ENCODE measurements around the gene NCR1.
"Not testable (repeated sequence)": the region's sequence is repeated elsewhere in the genome, so short reads cannot be mapped to it uniquely, and the experiment has no call there.

NCR1 gene, protein sequence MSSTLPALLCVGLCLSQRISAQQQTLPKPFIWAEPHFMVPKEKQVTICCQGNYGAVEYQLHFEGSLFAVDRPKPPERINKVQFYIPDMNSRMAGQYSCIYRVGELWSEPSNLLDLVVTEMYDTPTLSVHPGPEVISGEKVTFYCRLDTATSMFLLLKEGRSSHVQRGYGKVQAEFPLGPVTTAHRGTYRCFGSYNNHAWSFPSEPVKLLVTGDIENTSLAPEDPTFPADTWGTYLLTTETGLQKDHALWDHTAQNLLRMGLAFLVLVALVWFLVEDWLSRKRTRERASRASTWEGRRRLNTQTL
- 0 to 0.88 (median 0.21) reads per million in 17 experiments for total RNA-seq

DNA sequence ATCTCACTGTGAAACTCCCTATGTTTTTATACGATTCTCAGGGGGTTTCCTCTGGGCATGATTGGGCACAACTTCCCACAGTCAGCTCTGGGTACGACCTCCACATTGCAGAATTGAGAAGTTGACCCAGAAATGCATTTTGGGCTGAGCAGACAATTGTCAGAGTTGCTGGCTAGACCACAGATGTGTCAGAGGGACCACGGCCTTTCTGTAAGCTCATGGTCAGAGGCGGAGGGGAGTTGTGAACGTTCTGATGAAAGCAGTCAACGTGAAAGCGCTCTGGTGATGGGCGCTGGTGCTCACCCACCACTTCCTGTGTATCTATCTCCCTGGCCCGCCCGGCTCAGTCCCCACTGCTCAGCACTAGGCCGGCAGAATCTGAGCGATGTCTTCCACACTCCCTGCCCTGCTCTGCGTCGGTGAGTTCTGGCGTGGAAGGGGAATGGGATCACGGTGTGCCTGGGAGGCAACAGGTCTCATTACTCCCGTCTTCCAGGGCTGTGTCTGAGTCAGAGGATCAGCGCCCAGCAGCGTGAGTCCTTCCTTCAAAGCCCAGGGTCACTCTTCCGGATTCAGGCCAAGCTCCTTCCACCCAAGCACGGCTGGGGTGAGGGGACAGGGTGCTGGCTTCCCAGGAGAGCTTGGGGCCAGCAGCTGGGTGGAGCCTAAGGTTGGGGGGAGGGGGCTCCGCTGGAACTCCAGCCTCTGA is at the start of gene NCR1:
Gene NCR1 (plus strand): TSS at position 346 of the 709 bp plus-strand sequence. CDS start 40 bp downstream, at position 386.
- DNase-seq: peak; percentile 57 to 79 (median 66)

DNA sequence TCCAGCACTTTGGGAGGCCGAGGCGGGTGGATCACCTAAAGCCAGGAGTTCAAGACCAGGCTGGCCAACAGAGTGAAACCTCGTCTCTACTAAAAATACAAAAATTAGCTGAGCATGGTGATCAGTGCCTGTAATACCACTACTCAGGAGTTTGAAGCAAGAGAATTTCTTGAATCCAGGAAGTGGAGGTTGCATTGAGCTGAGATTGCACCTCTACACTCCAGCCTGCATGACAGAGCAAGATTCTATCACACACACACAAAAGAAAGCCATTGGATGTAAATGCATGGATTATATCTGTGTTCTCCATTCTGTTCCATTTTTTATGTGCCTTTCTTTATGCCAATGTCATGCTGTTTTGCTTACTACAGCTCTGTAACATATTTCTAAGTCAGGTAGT is 47.5 kb upstream of the NCR1 start:
- DNase-seq: peak in 3 of 4 experiments; percentile 15 to 25 (median 16)

DNA sequence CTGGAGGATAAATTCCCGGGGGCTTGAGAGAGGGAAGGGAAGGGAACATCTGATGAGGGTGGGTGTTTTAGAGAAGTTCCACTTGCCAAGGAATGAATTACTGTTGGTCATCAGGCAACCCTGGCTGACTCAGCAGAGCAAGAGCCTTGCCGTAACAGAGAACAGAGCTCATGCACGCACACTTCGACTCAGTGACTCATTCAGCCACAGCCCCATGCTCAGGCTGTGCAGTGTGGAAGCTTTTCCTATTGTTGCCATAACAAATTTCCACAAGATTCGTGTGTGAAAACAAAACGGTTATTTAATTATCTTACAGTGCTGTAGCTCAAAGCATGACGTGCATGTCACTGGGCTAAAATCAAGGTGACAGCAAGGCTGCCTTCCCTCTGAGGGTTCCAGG is 46.5 kb upstream of the NCR1 start:
- peak; percentile 75 to 91 (median 78) for DNase-seq

DNA sequence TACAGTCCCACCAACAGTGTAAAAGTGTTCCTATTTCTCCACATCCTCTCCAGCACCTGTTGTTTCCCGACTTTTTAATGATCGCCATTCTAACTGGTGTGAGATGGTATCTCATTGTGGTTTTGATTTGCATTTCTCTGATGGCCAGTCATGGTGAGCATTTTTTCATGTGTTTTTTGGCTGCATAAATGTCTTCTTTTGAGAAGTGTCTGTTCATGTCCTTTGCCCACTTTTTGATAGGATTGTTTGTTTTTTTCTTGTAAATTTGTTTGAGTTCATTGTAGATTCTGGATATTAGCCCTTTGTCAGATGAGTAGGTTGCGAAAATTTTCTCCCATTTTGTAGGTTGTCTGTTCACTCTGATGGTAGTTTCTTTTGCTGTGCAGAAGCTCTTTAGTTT is 42.5 kb upstream of the NCR1 start:
- not testable (repeated sequence) for DNase-seq

GRCh38 chr19:54871696-54872095 is 34.3 kb upstream of the NCR1 start:
- peak in 3 of 4 experiments; percentile 16 to 63 (median 58) for DNase-seq

DNA sequence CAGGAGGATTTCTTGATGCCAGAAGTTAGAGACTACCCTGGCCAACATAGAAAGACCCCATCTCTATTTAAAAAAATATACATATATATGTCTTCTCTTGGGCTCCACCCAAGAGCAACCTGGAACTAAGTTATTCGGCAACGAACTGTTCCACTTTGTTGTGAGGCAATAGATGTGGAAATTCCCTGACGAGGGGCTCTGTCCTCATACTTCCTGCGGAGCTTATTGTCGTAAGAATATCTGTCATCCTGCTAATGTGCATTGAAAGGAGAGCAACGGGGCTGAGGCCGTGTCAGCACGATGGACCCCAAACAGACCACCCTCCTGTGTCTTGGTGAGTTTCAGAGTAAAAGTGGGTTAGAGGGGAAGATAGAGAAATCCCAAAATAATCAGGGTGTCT is 32.0 kb upstream of the NCR1 start, which contains the start of gene FCAR:
Gene FCAR (plus strand): TSS at position 246 of the 400 bp plus-strand sequence. CDS start 55 bp downstream, at position 301.
- peak; percentile 82 to 92 (median 88) for DNase-seq

- peak; percentile 59 to 89 (median 78) for DNase-seq
Measured at GRCh38 chr19:54875506-54875905, 30.4 kb upstream of the NCR1 start.

GRCh38 chr19:54877471-54877870 is 28.5 kb upstream of the NCR1 start:
- peak in 3 of 4 experiments; percentile 56 to 84 (median 81) for DNase-seq

DNA sequence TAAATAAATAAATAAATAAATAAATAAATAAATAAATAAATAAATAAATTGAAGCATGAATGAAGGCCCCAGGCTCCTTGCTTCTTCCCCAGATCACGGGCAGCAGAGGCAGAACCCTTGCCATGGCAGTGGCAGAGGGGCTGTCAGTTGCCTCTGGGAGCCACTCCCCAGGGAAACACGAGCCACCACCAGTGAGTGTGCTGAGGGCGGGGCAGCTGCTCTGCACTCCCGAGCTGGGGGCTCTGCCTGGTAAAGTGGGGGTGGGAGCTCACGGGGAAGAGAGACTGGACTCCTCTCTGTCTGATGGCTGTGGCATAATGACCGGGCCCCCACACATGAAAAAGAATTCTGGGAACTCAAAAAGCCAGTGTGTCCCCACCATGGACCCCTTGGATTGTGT is 24.1 kb upstream of the NCR1 start:
- DNase-seq: no peak

GRCh38 chr19:54882758-54883157 is 23.2 kb upstream of the NCR1 start:
- peak in 3 of 4 experiments; percentile 36 to 53 (median 52) for DNase-seq

- DNase-seq: no peak
Measured at GRCh38 chr19:54883228-54883627, 22.7 kb upstream of the NCR1 start.

- peak; percentile 18 to 54 (median 34) for DNase-seq
Measured at GRCh38 chr19:54888239-54888638, 17.7 kb upstream of the NCR1 start.

GRCh38 chr19:54889566-54889965 is 16.4 kb upstream of the NCR1 start:
- DNase-seq: no peak

GRCh38 chr19:54893406-54893805 is 12.5 kb upstream of the NCR1 start:
- DNase-seq: no peak

DNA sequence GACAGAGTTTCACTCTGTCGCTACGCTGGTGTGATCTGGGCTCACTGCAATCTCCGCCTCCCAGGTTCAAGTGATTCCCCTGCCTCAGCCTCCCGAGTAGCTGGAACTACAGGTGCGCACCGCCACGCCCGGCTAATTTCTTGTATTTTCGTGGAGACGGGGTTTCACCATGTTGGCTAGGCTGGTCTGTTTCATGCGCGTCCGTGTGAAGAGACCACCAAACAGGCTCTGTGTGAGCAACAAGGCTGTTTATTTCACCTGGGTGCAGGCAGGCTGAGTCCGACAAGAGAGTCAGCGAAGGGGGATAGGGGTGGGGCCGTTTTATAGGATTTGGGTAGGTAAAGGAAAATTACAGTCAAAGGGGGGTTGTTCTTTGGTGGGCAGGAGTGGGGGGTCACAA is 11.8 kb upstream of the NCR1 start:
- DNase-seq: not testable (repeated sequence)

DNA sequence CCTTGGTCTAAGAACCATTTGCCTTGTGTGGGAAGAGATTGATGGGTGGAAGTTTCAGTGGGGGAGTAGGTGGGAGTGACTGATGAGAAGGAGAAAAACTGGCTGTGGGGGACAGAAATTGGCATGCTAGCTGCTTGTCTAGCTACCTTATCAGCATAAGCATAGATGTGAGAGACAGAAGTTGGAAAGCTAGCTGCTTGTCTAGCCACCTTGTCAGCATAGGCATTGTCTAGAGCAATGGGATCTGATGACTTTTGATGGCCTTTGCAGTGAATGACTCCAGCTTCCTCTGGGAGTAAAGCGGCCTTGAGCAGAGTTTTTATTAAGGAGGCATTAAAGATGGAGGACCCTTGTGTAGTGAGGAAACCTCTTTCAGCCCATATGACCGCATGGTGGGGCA is 9.9 kb upstream of the NCR1 start:
- DNase-seq: no peak

- DNase-seq: not testable (repeated sequence)
Measured at GRCh38 chr19:54898685-54899084, 7.3 kb upstream of the NCR1 start.

GRCh38 chr19:54899646-54900045 is 6.3 kb upstream of the NCR1 start:
- DNase-seq: not testable (repeated sequence)

DNA sequence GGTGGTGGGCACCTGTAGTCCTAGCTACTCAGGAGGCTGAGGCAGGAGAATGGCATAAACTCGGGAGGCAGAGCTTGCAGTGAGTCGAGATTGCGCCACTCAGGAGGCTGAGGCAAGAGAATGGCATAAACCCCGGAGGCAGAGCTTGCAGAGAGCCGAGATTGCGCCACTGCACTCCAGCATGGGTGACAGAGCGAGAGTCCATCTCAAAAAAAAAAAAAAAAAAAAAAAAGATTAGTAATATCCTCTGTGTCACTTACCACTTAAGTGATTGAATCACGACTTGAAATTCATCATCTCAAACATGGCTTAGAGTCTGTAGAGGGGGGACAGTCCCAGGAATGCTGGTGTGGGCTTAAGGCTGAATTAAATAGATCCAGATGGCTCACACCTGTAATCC is 4.8 kb upstream of the NCR1 start:
- peak; percentile 83 to 91 (median 89) for DNase-seq

DNA sequence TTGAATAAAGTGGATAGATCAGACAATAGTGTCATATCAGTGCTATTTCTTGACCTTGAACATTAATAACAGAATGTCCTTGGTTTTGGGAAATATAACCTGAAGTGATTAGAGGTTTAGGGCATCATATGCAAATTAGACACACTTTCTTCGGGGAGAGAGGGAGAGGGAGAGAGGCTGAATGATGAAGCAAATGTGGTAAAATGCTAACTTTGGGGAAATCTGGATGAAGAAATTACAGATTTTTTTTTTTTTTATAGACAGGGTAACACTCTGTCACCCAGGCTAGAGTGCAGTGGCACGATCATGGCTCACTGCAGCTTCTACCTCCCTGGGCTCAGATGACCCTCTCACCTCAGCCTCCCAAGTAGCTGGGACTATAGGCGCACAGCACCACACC is 3.9 kb upstream of the NCR1 start:
- DNase-seq: no peak

GRCh38 chr19:54903303-54903702 is 2.6 kb upstream of the NCR1 start:
- no peak for DNase-seq

DNA sequence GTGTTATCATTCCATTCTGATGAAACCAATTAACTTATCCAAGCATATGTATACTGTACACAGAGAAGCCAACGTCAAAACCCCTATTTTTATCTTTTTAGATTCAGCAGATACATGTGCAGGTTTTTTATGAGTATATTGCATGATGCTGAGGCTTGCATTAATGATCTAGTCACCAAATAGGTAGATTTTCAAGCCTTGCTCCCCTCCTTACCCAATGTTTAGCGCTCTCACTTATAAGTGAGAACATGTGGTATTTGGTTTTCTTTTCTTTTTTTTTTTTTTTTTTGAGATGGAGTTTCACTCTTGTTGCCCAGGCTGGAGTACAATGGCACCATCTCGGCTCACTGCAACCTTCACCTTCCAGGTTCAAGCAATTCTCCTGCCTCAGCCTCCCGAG is 1.7 kb upstream of the NCR1 start:
- not testable (repeated sequence) for DNase-seq

DNA sequence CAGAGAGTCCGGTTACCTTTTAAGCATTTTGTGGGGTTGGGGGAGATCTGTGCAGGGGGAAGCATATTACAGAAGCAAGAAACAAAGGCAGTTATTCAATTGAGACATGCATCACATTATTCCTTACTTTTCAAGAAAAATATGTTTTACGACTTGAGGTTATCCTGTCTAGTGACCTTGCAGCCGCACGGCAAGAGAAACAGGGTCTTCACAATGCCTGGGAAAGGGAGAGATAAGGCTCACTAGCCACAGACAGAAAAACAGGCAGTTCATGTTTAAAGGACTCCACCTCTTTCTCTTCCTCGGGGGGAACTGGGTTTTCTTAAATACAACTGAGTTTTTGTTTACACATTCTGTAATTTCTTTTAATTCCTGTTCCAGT is 536 bp upstream of the NCR1 start:
- no peak for DNase-seq

DNA sequence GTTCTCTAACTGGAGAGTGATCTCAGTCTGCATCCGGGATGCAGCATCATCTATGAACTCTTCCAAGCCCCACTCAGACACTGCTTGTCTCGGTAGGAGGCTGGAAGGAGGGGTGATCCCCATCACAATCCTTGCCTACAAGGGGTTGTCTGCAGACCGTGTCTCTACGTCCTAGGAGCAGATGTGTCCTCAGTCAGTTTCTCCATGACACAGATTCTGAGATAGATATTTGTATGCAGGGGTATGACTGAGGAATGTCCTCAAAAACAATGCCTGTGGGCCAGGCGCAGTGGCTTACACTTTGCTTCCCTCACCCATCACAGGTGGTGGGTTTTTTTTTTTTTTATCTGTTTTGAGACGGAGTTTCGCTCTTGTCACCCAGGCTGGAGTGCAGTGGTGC is 871 bp downstream of the NCR1 start:
- no peak for DNase-seq

Data from suppressor macrophage (primary cell).